ENCODE measurements around the gene PARP4.

DNA sequence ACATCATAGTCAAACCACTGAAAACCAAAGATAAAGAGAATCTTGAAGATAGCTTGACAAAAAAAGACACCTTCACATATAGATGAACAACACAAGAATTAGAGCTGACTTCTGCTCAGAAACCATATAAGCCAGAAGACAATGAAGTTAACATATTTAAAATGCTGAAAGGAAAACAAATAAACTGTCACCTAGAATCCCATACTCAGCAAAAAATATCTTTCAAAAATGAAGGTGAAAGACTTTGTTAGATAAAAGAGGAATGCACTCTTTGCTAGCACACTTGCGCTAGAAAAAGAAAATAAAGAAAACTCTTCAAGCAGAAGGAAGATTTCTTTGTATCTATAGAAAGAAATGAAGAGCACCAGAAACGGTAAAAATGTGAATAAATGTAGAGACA lies 49.5 kb downstream of the PARP4 start:
- TF ChIP-seq, protein P1, sequence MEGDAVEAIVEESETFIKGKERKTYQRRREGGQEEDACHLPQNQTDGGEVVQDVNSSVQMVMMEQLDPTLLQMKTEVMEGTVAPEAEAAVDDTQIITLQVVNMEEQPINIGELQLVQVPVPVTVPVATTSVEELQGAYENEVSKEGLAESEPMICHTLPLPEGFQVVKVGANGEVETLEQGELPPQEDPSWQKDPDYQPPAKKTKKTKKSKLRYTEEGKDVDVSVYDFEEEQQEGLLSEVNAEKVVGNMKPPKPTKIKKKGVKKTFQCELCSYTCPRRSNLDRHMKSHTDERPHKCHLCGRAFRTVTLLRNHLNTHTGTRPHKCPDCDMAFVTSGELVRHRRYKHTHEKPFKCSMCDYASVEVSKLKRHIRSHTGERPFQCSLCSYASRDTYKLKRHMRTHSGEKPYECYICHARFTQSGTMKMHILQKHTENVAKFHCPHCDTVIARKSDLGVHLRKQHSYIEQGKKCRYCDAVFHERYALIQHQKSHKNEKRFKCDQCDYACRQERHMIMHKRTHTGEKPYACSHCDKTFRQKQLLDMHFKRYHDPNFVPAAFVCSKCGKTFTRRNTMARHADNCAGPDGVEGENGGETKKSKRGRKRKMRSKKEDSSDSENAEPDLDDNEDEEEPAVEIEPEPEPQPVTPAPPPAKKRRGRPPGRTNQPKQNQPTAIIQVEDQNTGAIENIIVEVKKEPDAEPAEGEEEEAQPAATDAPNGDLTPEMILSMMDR (conservative IDR thresholded peaks at IDR 0.05; ENCODE audit: low read depth, low read length), result no peak
- TF ChIP-seq CHD1 (IDR thresholded peaks at IDR 0.05; ENCODE audit: low read depth, low read length) (no peak), POLR2A (IDR thresholded peaks at IDR 0.05; ENCODE audit: low read depth, low read length) (no peak), RFX5 (IDR thresholded peaks at IDR 0.05; ENCODE audit: low read depth, low read length) (no peak), RAD21 (IDR thresholded peaks at IDR 0.05; ENCODE audit: low read length) (no peak), CEBPB (IDR thresholded peaks at IDR 0.05; ENCODE audit: low read depth, low read length) (no peak), MXI1 (IDR thresholded peaks at IDR 0.05; ENCODE audit: borderline replicate concordance, low read depth, low read length) (no peak), SMC3 (IDR thresholded peaks at IDR 0.05; ENCODE audit: low read depth, low read length) (no peak), FOS (IDR thresholded peaks at IDR 0.05; ENCODE audit: low read depth, low read length) (no peak), MAFK (IDR thresholded peaks at IDR 0.05; ENCODE audit: low read depth, low read length) (peak; percentile 87), NFE2L2 (IDR thresholded peaks at IDR 0.05; ENCODE audit: low read depth, low read length) (no peak)
- TF ChIP-seq, protein P2, sequence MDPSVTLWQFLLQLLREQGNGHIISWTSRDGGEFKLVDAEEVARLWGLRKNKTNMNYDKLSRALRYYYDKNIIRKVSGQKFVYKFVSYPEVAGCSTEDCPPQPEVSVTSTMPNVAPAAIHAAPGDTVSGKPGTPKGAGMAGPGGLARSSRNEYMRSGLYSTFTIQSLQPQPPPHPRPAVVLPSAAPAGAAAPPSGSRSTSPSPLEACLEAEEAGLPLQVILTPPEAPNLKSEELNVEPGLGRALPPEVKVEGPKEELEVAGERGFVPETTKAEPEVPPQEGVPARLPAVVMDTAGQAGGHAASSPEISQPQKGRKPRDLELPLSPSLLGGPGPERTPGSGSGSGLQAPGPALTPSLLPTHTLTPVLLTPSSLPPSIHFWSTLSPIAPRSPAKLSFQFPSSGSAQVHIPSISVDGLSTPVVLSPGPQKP (IDR thresholded peaks at IDR 0.05; ENCODE audit: borderline replicate concordance, low read depth, low read length), result no peak
- TF ChIP-seq, protein P3, sequence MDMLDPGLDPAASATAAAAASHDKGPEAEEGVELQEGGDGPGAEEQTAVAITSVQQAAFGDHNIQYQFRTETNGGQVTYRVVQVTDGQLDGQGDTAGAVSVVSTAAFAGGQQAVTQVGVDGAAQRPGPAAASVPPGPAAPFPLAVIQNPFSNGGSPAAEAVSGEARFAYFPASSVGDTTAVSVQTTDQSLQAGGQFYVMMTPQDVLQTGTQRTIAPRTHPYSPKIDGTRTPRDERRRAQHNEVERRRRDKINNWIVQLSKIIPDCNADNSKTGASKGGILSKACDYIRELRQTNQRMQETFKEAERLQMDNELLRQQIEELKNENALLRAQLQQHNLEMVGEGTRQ (IDR thresholded peaks at IDR 0.05; ENCODE audit: low read depth, low read length), result no peak

Data from IMR-90 (cell line).